Epithelial cell of prostate (primary cell): ENCODE results near the gene CADM1.

Experiments
- DNase-seq: peaks from one replicate; pipeline ENCODE4 v3.0.0-alpha.2; 2011; ENCODE audit warnings: low read depth, low spot score
- H3K27ac ChIP-seq: fragments of 450-650 bp; 2 replicates; pipeline ENCODE4 v1.5.1; 2017; ENCODE audit warnings: mild to moderate bottlenecking

CADM1 gene

GRCh38 chr11:115409691-115410220, 94.5 kb downstream of the CADM1 start:
- no peak overlapping the region for H3K27ac ChIP-seq
- no peak for DNase-seq

GRCh38 chr11:115409116-115409670, 95.0 kb downstream of the CADM1 start:
- DNase-seq = no peak
- no peak overlapping the region for H3K27ac ChIP-seq

DNA sequence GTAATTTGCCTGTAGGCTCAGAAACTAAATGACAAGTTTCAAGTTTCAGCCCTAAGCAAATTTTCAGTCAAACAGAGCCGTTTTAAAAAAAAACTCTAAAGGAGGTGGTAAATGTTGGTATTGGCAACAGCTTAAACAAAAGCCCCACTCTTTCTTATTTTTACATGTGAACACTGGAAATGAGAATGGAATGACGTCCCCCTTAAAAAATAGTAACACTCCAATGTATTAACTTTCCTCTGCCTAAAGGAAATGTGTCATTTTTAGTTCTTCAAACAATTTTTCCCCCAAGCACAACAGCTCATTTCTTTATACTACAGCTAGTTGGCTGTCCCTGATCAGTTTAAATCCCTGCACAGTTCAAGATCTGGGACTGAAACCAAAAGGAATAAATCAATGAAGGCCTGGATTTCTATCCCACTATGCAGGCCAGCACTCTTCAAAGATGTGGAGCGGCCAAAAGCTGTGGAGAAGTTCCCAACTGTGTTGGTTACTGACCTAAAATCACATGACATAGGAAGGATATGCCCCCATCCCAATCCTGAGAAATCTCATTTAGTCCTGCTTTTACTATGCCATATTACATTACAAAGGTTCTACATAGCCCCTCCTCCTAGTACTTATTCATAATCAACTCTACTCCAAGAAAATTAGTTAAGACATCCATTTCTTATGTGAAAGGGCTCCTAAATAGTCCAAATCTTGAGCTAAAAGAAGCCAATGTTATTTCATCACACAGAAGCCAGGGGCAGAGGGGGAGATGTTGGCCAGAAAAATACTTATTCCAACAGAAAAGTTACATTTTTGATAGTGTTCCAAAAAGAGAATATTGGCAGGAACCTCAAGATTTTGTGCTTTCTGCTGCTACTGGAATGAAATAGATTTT, 95.9 kb downstream of the CADM1 start:
- DNase-seq = no peak
- no peak overlapping the region for H3K27ac ChIP-seq

GRCh38 chr11:115407496-115407895, 96.7 kb downstream of the CADM1 start:
- no peak overlapping the region for H3K27ac ChIP-seq
- DNase-seq = no peak

DNA sequence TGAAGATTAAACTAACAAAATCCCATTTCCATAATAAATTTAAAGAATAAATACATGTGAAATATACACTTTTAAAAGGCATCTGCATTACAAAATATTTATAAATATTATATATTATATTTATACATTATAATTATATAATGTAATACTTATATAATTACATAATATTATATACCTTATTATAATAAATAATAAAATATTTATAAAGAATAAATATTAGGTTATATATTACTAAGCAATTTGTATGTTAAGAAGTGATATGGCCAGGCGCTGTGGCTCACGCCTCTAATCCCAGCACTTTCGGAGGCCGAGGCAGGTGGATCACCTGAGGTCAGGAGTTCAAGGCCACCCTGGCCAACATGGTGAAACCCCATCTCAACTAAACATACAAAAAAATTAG, 97.8 kb downstream of the CADM1 start:
- no peak overlapping the region for H3K27ac ChIP-seq
- DNase-seq = no peak

DNA sequence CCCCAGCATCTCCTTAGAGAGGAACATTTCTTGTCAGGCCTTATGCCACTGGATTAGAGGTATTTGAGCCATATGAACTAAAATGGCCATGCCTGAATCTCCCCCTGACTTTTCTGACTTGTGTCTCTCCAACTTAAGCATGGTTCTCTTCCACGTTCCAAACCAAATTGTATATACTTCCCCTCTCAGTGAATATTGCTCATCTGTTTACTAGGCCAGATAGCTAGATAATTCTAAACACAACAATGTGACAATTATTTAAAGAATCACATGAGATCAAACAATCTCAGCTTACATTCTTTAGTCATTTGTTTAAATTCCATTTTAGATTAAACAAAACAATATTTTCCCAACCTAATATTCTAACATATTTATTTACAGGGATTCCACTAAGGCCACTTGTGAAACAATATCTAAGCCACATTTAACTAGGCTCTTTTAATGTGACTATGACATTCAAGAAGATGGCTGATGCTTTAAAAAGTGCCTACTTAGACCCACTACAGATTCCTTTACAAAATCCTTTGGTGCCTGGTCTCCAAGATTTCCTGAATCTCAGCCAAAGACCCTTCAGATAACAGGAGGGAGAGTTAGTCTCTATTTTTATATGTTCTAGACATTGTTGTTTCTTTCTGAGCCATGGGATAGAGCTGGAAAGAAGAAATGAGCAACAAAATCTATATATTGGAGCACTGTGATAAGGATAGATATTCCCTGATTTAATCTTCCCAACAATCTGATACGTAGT, 105.7 kb downstream of the CADM1 start:
- no peak for DNase-seq
- H3K27ac ChIP-seq = no peak overlapping the region

GRCh38 chr11:115396533-115396932, 107.7 kb downstream of the CADM1 start:
- H3K27ac ChIP-seq = no peak overlapping the region
- DNase-seq = no peak

DNA sequence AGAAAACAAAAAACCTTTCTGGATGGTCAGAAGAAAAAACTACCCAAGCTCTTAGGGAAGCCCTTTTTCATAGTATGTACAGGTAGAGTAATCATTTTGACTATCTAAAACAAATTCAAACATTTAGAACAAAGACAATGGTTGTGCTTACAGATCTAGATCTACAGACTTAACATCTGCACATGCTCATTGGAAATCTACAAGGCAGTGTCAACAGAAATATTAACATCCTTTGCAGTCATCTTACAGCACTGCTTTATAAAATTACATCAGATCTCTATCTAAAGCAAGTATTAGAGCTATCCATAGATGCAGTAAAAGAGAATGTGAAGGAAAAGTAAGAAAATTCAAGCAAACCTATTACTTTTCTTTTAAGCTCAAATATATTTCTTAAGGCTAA, 110.3 kb downstream of the CADM1 start:
- DNase-seq = no peak
- H3K27ac ChIP-seq = no peak overlapping the region

DNA sequence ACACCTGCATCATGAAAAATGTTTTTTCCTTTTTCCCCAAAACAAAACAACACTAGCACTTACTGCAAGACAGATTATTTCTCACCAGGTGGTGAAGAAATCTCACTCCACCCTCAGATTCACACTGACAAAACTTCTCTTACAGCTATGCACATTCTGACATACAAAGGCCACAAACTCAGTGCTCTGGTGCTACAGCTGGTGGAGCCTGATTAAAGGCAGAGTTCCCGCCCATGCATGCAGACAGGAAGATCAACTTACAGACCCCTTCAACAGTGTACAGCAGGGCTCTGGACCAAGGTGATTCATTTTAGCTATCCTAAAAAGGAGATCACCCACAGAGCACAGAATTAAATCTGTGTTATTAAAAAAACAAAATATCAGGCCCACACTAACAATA, 112.6 kb downstream of the CADM1 start:
- DNase-seq = no peak
- H3K27ac ChIP-seq = no peak overlapping the region

DNA sequence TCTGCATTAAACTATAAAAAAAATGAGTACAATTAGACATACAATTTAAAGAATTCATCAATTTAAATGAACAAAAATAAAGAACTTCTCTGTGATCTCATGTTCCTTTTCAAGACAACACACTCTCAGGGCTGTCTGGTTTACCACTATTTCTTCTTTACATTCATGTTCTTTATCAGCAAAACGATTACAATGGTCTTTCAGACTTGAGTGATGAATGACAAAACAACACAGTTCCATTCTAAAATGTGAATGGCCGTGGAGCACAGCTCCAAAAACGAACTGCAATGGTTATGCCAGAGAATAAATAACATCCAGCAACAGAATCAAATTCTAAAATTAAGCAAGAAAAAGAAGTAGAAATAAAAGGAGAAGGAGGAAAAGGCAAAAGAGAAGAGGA, 113.1 kb downstream of the CADM1 start:
- no peak overlapping the region for H3K27ac ChIP-seq
- DNase-seq = no peak

GRCh38 chr11:115390441-115390840, 113.8 kb downstream of the CADM1 start:
- H3K27ac ChIP-seq = no peak overlapping the region
- no peak for DNase-seq

DNA sequence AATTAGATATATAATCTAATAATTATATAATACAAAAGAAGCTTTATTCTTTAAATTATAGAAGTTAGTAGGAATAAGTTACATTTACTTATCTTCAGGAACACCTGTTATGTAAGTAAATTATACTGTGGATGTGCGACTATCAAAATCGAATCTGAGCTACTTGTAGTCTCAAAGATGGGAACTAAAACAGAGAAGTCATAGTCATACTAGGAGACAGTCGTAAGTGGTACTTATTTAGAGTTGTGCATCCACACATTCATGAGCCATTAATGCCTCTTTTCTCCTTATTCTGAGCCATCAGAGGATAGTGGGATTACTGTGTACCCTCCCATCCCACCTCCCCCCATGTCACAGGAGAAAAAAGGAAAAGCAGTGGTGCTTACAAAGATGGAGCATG, 114.4 kb downstream of the CADM1 start:
- no peak overlapping the region for H3K27ac ChIP-seq
- no peak for DNase-seq

GRCh38 chr11:115385226-115385625, 119.0 kb downstream of the CADM1 start:
- no peak overlapping the region for H3K27ac ChIP-seq
- DNase-seq = no peak

GRCh38 chr11:115384236-115384635, 120.0 kb downstream of the CADM1 start:
- no peak for DNase-seq
- H3K27ac ChIP-seq = no peak overlapping the region

DNA sequence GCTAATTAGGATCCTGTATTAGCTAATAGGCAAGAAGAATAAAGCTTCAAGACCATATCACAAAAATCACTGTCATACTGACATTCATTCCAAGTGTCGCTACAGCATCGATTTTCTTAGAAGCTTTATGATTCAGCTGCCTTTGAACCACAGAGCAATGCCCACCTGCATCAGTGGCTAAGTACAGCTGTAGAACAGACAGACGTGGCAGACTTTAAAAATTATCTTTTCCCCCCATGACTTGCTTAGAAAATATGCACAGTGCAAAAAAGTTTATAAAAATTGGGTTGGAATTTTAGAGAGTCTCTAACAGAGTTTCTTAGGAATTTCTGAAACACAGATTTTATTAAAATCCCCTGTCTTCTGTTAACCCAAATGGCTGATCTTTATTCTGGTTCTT, 120.8 kb downstream of the CADM1 start:
- H3K27ac ChIP-seq = no peak overlapping the region
- DNase-seq = no peak

- no peak overlapping the region for H3K27ac ChIP-seq
- DNase-seq = peak; percentile 2
Observed at GRCh38 chr11:115379528-115379927, 124.7 kb downstream of the CADM1 start.

DNA sequence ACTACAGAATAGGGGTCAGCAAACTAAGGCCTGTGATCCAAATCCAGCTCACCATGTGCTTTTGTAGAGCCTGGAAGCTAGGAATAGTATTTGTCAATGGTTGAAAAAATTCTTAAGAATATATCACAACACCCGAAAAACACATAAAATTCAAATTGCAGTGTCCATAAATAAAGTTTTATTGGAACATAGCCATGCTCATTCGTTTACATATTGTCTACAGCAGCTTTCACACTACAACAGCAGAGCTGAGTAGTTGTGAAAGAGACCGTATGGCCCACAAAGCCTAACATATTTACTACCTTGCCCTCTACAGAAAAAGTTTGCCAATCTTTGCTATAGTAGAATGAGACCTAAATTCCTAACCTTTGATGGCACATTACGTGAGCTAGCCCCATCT, 125.7 kb downstream of the CADM1 start:
- no peak for DNase-seq
- no peak overlapping the region for H3K27ac ChIP-seq

GRCh38 chr11:115377882-115378296, 126.3 kb downstream of the CADM1 start:
- H3K27ac ChIP-seq = no peak overlapping the region
- peak; percentile 60 for DNase-seq

DNA sequence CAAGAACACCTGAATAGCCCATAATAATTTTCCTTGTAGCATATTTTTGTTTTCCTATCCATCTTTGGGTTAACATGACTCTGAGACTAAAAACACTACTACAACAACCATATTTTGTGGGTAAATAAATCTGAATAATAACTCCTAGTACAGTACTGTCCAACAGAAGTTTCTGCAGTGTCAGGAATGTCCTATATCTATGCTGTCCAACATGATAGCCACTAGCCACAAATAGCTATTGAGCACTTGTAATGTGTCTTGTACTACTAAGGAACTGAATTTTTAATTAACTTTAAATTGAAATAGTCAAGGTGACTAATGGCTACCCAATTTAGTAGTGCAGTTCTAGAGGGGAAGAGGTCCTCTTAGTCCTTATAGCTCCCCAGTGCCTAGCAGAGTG, 135.6 kb downstream of the CADM1 start:
- H3K27ac ChIP-seq = no peak overlapping the region
- DNase-seq = no peak

GRCh38 chr11:115366826-115367225, 137.4 kb downstream of the CADM1 start:
- H3K27ac ChIP-seq = no peak overlapping the region
- no peak for DNase-seq

DNA sequence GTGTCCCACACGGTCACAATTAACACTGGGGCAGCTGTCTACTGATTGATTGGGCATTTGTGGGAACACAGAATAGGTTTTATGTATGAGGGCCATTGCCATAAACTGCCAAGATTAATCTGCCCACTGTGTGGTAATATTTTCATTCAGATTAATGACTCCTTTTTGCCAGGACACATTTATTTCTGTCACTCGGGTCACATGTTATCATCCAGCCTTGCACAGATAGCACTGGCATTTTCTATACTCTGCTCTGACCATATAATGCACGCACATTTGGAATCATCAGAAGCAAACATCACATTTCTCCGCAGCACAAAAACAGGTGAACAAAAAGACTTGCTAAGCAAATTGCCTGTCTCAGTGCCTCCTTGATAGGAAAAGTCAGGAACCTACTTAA, 138.3 kb downstream of the CADM1 start:
- H3K27ac ChIP-seq = no peak overlapping the region

More for the DNA sequence above, 138.3 kb downstream of the CADM1 start:
- no peak for DNase-seq
